ENCODE data around the gene PPP1R13B.

PPP1R13B gene

DNA sequence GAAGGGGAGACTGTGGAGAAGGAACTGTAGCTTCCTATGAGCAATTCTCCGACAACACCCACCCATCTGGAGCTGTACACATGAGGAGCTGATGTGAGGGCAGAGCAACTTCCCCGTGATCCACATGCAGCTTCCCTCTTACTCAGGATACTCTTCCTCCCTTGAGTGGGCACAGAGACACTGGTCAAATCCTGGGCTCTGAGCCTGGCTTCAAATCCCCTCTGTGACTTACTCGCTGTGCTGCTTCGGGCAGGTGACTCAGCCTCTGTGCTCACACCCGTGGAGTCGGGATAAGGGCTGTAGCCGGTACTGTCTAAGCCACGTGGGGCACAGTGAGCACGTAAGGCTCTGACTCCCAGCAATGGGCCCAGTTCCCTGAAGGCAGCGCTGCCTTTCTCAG lies 100.7 kb downstream of the PPP1R13B start:
- H3K4me3 ChIP-seq (ENCODE audit: low read depth, low read length), result no peak overlapping the region

DNA sequence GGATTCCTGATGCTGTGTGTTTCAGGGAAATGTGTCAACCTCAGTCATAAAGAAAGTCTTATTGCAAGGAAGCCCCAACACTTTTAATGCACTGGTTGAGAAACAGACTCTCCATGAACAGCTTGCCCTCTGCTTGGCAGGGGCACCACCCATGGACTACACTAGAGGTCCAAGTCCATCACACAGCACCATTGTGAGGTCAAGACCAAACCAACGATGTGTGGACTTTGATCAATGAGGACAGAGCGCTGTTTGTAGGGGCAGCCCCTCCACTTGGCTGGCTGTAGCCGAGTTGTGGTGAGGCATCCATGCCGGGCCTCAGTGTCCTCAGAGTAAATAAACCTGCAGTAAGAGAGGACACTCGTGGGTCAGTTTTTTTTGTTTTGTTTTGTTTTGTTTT lies 102.0 kb downstream of the PPP1R13B start:
- H3K4me3 ChIP-seq (ENCODE audit: low read depth, low read length), result no peak overlapping the region

DNA sequence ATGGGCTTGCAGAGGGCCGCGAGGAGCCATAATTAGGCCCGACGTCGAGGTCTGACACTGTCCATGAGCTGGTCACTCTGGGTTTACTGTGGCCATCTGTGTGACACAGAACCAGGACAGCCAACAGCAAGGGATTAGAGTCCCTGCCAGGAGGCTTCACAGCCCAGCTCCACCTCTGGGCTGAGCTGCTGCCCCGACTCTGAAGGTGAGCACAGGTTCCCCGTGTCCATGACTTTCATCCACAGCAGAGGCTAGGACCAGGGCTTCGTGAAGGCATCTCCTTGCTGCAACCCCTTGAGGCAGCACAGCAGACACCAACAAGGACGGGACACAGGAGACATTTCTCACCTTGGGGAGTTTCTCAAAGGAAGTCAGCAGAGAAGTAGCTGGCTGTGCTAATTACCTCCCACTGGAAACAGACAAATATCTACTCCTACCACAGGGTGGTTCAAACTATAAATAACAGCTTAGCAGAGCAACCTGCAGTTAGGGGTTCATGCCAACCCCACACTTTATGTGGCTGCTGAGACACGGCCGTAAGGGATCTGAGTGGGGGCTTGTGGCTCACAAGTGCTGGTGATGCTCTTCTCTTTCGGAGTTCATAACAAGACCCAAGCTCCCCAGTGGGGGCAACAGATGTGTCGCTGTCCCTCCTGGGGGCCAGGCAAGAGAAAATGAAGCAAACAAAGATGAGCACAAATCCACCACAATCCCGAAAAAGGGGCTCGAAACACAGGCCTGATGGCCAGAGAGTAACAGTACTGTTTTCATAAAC lies 102.6 kb downstream of the PPP1R13B start:
- no peak overlapping the region for H3K4me3 ChIP-seq (ENCODE audit: low read depth, low read length)

DNA sequence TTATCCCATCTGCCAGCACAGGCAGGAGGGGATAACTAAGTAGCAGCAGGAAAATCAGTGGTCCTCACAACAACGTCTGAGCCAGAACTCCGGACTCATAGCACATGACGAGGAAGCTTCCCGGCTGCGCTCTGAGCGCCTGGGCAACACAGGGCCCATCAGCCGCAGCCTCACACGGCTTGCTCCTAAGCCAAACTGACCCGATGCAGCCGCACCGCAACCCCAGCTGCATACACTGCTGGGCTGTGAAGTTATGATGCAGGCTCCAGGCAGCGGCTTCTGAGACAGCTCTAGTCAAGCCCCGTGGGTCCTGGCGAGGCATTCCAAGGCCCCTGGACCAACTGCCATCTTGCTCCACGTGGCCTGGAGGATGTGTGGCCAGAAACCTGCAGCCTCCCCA lies 103.7 kb downstream of the PPP1R13B start:
- H3K4me3 ChIP-seq (ENCODE audit: low read depth, low read length), result no peak overlapping the region

- H3K4me3 ChIP-seq (ENCODE audit: low read depth, low read length), result no peak overlapping the region
These were observed 104.7 kb downstream of the PPP1R13B start for GRCh38 chr14:103742499-103743255.

DNA sequence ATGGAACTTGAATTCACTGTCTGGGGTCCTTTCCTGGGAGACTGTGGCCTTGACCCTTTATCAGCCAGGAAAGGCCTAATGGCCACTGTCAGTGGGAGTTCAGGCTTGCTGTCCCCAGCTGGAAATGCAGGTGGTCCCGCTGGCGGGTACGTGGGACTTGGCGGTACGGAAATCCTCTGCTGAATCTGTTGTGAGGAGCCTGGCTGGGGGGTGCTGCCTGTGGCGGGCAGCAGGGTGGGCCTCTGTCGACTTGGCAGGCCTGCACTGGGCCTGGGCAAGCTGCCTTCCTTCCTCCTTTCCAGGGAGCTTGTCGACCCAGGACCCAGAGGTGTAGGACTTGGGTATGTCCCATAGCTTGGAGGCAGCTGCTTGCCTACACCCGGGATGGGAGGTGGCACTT lies 105.5 kb downstream of the PPP1R13B start:
- no peak overlapping the region for H3K4me3 ChIP-seq (ENCODE audit: low read depth, low read length)

DNA sequence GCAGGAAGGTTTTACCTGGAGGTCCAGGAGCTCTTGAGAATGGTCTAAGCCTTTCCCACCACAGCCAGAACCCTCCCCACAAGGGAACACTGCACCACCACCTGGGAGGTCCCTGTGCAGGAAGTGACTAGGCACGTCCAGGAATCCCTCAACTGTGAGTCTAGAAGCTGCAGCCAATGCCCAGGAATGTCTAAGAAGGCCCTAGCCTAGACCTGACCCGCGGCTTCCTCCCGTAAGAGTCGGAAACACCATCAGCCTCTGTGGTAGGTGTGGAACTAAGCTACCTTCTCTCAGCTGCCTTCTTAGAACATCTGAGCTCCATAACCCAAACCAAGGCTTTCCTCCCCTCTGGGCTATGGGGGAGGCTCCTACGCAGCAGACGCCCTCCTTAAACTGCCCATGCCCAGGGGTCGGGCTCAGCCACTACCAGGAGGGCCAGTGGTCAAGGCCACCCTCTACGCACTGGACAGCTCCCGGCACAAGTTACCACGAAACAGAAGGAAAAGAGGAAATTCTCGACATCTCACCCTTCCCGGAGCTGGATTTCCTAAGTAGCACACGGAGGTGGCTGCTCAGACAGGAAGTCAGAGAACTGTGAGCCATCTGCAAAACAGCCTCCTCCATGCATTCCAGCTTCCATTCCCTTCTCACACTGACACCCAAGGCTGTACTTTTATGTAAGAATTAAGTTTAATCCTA lies 106.2 kb downstream of the PPP1R13B start:
- no peak overlapping the region for H3K4me3 ChIP-seq (ENCODE audit: low read depth, low read length)

DNA sequence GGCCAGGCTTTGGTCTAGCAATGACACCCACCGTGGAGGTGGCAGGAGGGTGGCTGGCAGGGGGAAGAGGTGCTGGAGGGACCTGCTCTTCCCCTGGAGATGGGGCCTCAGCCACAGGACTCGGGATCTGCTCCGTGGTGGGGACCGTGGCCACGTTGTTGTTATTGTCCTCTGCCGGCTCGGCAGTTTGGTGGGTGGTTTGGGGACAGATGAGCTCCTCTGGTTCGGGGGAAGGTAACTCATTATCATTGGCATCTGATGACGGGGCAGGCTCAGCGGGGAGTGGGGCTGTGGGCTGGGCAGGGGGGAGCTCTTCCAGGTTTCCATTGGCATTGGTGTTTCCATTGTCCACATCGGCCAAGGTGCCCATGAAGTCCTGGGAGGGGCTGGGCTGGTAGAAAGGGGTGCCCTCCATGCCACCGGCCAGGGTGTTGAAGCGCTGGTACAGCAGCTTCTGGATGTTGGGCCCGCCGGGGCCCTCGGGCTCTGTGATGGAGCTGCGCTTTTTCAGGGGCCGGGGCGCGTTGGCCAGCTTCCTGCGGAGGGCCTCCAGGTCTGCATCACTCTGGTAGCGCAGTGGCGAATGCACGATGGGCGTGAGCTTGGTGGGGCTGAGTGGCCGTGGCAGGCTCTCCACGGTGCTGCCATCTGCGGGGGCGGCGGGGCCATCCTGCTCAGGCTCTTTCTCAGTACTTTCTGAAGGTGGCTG lies 107.4 kb downstream of the PPP1R13B start:
- H3K4me3 ChIP-seq (ENCODE audit: low read depth, low read length), result no peak overlapping the region

- H3K4me3 ChIP-seq (ENCODE audit: low read depth, low read length), result no peak overlapping the region
These were observed 107.9 kb downstream of the PPP1R13B start for GRCh38 chr14:103739466-103739792.

GRCh38 chr14:103738701-103739451 lies 108.5 kb downstream of the PPP1R13B start:
- no peak overlapping the region for H3K4me3 ChIP-seq (ENCODE audit: low read depth, low read length)

GRCh38 chr14:103738166-103738565 lies 109.2 kb downstream of the PPP1R13B start:
- H3K4me3 ChIP-seq (ENCODE audit: low read depth, low read length), result no peak overlapping the region

DNA sequence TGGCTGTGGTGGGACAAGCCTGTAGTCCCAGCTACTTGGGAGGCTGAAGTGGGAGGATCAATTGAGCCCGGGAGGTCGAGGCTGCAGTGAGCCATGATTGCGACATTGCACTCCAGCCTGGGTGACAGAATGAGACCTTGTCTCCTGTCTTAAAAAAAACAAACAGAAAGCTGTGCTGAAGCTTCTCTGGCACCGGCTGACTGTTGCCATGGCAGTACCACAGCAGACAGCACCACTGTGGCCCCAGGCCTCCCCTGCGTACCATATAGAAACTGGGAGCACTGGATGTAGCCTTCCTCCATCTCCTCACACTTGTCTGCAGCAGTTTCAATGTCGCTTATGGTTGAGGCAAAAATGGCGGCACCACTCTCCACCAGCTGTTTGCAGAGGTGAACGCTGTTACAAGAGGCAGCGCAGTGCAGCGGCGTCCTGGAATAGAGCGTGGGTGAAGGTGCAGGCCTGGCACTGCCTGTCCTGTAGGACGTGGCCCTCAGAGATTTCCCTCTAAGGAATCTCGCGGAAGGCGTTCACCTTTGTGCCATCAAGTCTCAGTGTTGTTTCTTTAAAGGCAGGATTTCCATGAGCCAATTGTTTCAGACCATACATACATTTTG lies 109.8 kb downstream of the PPP1R13B start:
- H3K4me3 ChIP-seq (ENCODE audit: low read depth, low read length), result no peak overlapping the region

DNA sequence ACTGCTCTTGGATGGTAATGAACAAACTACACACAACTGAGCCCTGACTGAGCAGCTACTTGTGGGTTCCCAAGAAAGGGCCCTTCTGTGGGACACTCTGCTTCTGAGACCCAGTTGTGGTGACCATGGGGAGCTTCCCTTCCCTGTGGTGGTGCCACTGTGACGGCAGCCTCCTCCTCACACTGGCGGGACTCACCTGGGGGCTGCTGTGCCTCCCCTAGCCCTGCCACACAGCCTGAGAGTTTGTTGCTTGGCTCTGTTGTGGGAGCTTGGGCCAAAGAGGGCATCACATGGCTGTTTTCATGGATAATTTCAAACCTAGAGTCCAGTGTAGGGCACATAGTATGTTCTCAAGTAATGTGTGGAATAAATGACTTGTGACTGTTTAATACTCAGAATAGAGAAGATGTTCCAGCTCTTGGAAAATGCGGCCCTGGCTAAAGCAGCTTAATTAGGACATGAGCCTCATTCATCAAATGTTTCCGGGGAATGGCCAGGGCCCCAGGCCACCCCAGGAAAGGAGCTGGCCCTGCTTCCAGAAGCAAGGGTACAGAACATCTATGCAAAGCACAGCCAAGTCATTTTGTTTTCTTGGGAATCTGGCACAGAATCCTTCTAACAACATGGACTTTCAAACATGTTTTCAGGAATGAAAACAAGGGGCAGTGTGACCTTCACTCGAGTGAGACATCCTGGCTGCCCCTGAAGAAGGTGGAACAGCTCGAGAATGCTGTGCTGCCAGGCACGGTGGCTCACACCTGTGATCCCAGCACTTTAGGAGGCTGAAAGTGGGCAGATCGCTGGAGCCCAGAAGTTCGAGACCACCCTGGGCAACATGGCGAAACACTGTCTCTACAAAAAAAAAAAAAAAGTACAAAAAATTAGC lies 110.6 kb downstream of the PPP1R13B start:
- no peak overlapping the region for H3K4me3 ChIP-seq (ENCODE audit: low read depth, low read length)

- H3K4me3 ChIP-seq (ENCODE audit: low read depth, low read length), result no peak overlapping the region
These were observed 111.4 kb downstream of the PPP1R13B start for GRCh38 chr14:103735815-103736545.

GRCh38 chr14:103735439-103735814 lies 111.9 kb downstream of the PPP1R13B start:
- H3K4me3 ChIP-seq (ENCODE audit: low read depth, low read length), result no peak overlapping the region

GRCh38 chr14:103735022-103735421 lies 112.4 kb downstream of the PPP1R13B start:
- no peak overlapping the region for H3K4me3 ChIP-seq (ENCODE audit: low read depth, low read length)

- no peak overlapping the region for H3K4me3 ChIP-seq (ENCODE audit: low read depth, low read length)
These were observed 113.1 kb downstream of the PPP1R13B start for GRCh38 chr14:103734081-103734888.

- H3K4me3 ChIP-seq (ENCODE audit: low read depth, low read length), result no peak overlapping the region
These were observed 113.7 kb downstream of the PPP1R13B start for GRCh38 chr14:103733651-103734050.

All from iPS-11a (cell line).